Parathyroid adenoma (tissue), 2 donors: ENCODE results near the gene ASAP3.

Experiments
- H2AFZ ChIP-seq: fragments of 300-600 bp; sonication (generic); one replicate; pipeline ENCODE4 v1.7.0; 2017; ENCODE audit warnings: antibody characterized with exemption, mild to moderate bottlenecking
- H3K27ac ChIP-seq: fragments of 300-600 bp; sonication (generic); one replicate; pipeline ENCODE4 v1.7.0; 2017
- H3K27me3 ChIP-seq: fragments of 300-600 bp; sonication (generic); one replicate; pipeline ENCODE4 v1.7.0; 2017; ENCODE audit warnings: low read length; ENCODE audit not compliant: control insufficient read depth, insufficient read depth
- H3K36me3 ChIP-seq: fragments of 300-600 bp; sonication (generic); one replicate; pipeline ENCODE4 v1.7.0; 2017; ENCODE audit warnings: low read length; ENCODE audit not compliant: control insufficient read depth, insufficient read depth
- H3K4me1 ChIP-seq: fragments of 300-600 bp; sonication (generic); one replicate; pipeline ENCODE4 v1.7.0; 2017; ENCODE audit warnings: control low read depth
- H3K4me2 ChIP-seq: fragments of 300-600 bp; sonication (generic); one replicate; pipeline ENCODE4 v1.7.0; 2017; ENCODE audit warnings: low read length
- H3K4me3 ChIP-seq: fragments of 300-600 bp; sonication (generic); one replicate; pipeline ENCODE4 v1.7.0; 2017; ENCODE audit warnings: low read depth, low read length
- H3K79me2 ChIP-seq: fragments of 300-600 bp; sonication (generic); one replicate; pipeline ENCODE4 v1.7.0; 2017; ENCODE audit warnings: control low read depth
- H3K9ac ChIP-seq: fragments of 300-600 bp; sonication (generic); one replicate; pipeline ENCODE4 v1.7.0; 2017; ENCODE audit warnings: mild to moderate bottlenecking
- H3K9me3 ChIP-seq: fragments of 300-600 bp; sonication (generic); one replicate; pipeline ENCODE4 v1.7.0; 2017; ENCODE audit warnings: low read length; ENCODE audit not compliant: control insufficient read depth
- TF ChIP-seq, protein P1 (sequence below): fragments of 300-600 bp; sonication (generic); IDR thresholded peaks from one replicate; pipeline ENCODE4 v1.7.0; 2017; ENCODE audit warnings: antibody characterized with exemption, mild to moderate bottlenecking
- donor health status: primary hyperparathyroidism.

The ASAP3 gene

DNA sequence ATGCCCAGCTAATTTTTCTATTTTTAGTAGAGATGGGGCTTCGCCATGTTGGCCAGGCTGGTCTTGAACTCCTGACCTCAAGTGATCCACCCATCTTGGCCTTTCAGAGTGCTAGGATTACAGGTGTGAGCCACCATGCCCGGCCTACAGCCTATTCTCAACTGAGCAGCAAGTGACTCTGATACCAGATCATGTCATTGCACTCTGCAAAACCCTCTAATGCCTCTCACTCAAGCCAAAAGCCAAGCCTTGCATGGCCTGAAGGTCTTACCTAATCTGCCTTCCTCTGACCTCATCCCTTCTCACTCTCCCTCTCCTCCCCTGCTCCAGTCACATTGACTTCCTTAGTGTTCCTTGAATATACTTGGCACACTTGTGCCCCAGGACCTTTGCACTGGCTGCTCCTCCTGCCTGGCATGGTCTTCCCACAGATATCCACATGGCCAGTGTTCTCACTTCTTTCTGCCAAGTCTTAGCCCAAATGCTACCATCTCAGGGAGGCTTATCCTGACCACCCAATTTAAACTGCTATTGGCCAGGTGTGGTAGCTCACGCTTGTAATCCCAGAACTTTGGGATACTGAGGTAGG, 8.2 kb upstream of the ASAP3 start:
- no peaks in the 10 kb centered on the region for H3K36me3 ChIP-seq

DNA sequence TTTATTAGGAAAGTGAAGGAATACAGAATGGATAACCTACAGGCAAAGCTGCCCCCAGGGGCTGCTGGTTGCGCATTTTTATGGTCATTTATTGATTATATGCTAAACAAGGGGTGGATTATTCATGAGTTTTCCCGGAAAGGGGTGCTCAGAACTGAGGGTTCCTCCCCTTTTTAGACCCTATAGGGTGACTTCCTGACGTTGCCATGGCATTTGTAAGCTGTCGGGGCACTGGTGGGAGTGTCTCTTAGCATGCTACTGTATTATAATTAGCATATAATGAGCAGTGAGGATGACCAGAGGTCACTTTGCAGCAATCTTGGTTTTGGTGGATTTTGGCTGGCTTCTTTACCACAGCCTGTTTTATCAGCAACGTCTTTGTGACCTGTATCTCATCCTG, 5.9 kb upstream of the ASAP3 start:
- Histone ChIP-seq H3K27me3 (no peaks in the 10 kb centered on the region), H3K36me3 (no peaks in the 10 kb centered on the region), H3K9me3 (no peaks in the 10 kb centered on the region), H3K4me3 (no peak overlapping the region), H3K79me2 (no peaks in the 10 kb centered on the region), H2AFZ (no peak overlapping the region), H3K9ac (no peak overlapping the region), H3K4me2 (no peak overlapping the region), H3K4me1 (no peaks in the 10 kb centered on the region), H3K27ac (no peak overlapping the region)
- TF ChIP-seq, protein P1, sequence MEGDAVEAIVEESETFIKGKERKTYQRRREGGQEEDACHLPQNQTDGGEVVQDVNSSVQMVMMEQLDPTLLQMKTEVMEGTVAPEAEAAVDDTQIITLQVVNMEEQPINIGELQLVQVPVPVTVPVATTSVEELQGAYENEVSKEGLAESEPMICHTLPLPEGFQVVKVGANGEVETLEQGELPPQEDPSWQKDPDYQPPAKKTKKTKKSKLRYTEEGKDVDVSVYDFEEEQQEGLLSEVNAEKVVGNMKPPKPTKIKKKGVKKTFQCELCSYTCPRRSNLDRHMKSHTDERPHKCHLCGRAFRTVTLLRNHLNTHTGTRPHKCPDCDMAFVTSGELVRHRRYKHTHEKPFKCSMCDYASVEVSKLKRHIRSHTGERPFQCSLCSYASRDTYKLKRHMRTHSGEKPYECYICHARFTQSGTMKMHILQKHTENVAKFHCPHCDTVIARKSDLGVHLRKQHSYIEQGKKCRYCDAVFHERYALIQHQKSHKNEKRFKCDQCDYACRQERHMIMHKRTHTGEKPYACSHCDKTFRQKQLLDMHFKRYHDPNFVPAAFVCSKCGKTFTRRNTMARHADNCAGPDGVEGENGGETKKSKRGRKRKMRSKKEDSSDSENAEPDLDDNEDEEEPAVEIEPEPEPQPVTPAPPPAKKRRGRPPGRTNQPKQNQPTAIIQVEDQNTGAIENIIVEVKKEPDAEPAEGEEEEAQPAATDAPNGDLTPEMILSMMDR, result no peak

More for the DNA sequence above, 8.2 kb upstream of the ASAP3 start:
- TF ChIP-seq, protein P1, result no peak
- no peak overlapping the region for H3K9ac ChIP-seq
- H3K27ac ChIP-seq, result no peak overlapping the region
- no peak overlapping the region for H2AFZ ChIP-seq
- H3K9me3 ChIP-seq, result no peaks in the 10 kb centered on the region
- no peak overlapping the region for H3K4me3 ChIP-seq
- H3K79me2 ChIP-seq, result no peaks in the 10 kb centered on the region
- no peaks in the 10 kb centered on the region for H3K27me3 ChIP-seq
- no peak overlapping the region for H3K4me2 ChIP-seq
- no peaks in the 10 kb centered on the region for H3K4me1 ChIP-seq

DNA sequence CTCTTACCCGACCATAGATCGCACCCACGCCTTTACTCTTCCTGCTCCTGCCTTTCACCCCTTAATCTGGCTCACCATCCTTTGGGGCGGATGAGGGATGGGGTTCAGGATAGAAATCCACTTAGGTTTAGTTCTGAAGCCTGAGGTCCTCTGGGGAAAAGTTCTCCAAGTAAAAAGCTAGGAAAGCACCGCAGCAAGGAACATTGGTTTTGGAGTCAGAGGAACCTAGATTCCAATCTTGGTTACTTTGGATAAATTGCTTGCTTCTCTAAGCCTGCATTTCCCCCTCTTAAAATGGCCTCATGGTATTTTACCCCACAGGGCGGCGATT, 988 bp upstream of the ASAP3 start:
- Histone ChIP-seq H3K4me1 (no peaks in the 10 kb centered on the region), H3K36me3 (no peaks in the 10 kb centered on the region), H3K27ac (peak overlapping the region; percentile 44), H3K4me3 (peak overlapping the region; percentile 63), H3K27me3 (no peaks in the 10 kb centered on the region), H2AFZ (peak overlapping the region; percentile 62), H3K9me3 (no peaks in the 10 kb centered on the region), H3K9ac (no peak overlapping the region), H3K4me2 (peak overlapping the region; percentile 69), H3K79me2 (no peaks in the 10 kb centered on the region)
- TF ChIP-seq, protein P1, result no peak

DNA sequence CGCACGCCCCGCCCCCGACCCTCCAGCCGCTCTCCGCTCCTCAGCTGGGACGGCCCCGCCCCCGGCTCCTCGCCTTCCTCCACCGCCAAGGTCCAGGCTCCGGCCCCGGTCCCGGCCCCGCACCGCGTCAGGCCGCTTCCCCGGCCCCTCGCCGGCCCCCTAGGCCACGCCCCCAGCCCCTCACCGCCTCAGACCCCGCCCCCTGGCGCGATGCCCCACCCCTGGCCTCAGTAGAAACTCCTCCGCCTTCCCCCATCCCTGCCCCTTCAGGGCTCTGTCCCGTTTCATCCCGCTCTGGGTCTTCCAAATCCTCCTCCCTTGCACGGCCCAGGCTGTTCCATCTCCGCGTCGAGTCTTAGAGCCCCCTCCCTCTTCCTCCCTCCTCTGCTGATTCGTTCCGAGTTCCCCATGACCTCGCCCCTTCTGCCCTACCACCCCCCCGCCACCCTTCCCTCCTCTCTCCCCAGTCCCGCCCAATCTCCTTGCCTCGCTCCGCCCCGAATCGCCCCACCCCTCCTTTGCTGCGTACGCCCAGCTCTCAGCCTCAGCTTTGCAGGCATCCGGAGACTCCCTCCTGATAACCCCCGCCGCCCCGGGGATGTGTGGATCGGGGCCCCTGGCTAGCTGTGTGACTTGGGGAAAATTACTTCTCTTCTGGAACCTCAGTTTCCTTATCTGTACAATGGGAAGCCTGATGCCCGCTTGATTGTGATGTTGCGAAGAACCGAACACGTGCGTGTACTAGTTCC, 448 bp upstream of the ASAP3 start:
- Histone ChIP-seq H3K27me3 (no peaks in the 10 kb centered on the region), H3K4me2 (peak overlapping the region; percentile 69), H3K9me3 (no peaks in the 10 kb centered on the region), H3K27ac (peak overlapping the region; percentile 44), H3K4me3 (peak overlapping the region; percentile 63), H3K4me1 (no peaks in the 10 kb centered on the region), H3K79me2 (no peaks in the 10 kb centered on the region), H3K9ac (no peak overlapping the region), H2AFZ (peak overlapping the region; percentile 62), H3K36me3 (no peaks in the 10 kb centered on the region)
- TF ChIP-seq, protein P1, result no peak

DNA sequence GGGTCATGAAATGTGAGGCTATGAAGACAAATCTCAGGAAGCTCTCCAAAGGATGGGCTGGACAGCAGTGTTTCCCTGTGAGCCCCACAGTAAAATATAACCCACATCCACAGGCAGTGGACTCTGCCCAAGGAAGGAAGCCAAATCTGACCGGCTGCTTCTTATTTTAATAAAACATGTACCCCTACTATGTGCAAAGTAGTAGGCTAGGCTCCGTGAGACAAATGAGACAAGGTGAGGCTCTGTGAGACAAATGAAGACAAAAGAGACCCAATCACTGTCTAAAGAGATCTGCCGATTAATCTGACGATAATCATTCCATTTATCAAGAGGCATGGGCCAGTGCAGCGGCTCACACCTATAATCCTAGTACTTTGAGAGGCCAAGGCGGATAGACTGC, 2.1 kb downstream of the ASAP3 start:
- no peaks in the 10 kb centered on the region for H3K27me3 ChIP-seq
- H3K9me3 ChIP-seq, result no peaks in the 10 kb centered on the region
- TF ChIP-seq, protein P1, result no peak
- H3K4me2 ChIP-seq, result no peak overlapping the region
- H3K79me2 ChIP-seq, result no peaks in the 10 kb centered on the region
- no peak overlapping the region for H2AFZ ChIP-seq
- no peak overlapping the region for H3K4me3 ChIP-seq
- H3K27ac ChIP-seq, result no peak overlapping the region
- H3K36me3 ChIP-seq, result no peaks in the 10 kb centered on the region
- no peaks in the 10 kb centered on the region for H3K4me1 ChIP-seq
- H3K9ac ChIP-seq, result no peak overlapping the region
